Breast epithelium (tissue), 3 donors: ENCODE data around the gene CISD2.
"Not testable (repeated sequence)": the region's sequence is repeated elsewhere in the genome, so short reads cannot be mapped to it uniquely, and the experiment has no call there.

Experiments
- CTCF ChIP-seq, 3 donors: fragments of 450-650 bp; IDR thresholded peaks; one replicate each; pipeline ENCODE4 v1.5.1; 2016 to 2017; ENCODE audit warnings: antibody characterized with exemption in 3 of 3, mild to moderate bottlenecking in 3 of 3, moderate library complexity in 3 of 3
- POLR2AphosphoS5 ChIP-seq, 3 donors: sonication (generic); formaldehyde crosslinking; IDR thresholded peaks; one replicate each; pipeline ENCODE4 v1.6.1; 2017; ENCODE audit warnings: antibody characterized with exemption in 3 of 3

- not testable (repeated sequence) for TF ChIP-seq CTCF, POLR2AphosphoS5 (IDR thresholded peaks at IDR 0.05)
Observed at GRCh38 chr4:102919697-102920096, 50.9 kb downstream of the CISD2 start.
